GM10248 (cell line): ENCODE measurements around the gene MRPL37.

Source experiments
- CTCF ChIA-PET: fragments of 300-600 bp; sonication (Branson Sonifier 250); formaldehyde crosslinking; extraction: SDS; loops from one replicate; lab custom pipeline; 2021; ENCODE audit warnings: antibody characterized with exemption; lab: Yijun Ruan, JAX
- POLR2A ChIA-PET: fragments of 350-650 bp; sonication (Branson Sonifier 250); formaldehyde crosslinking; extraction: SDS; loops from one replicate; lab custom pipeline; 2020; ENCODE audit warnings: antibody characterized with exemption; lab: Yijun Ruan, JAX
- DNase-seq: peaks from one replicate; pipeline ENCODE4 v3.0.0; 2012; ENCODE audit errors: extremely low spot score
- TF ChIP-seq, protein P1 (sequence below): IDR thresholded peaks from 2 replicates; pipeline ENCODE4 v1.5.1; 2012; ENCODE audit warnings: mild to moderate bottlenecking, low read depth; ENCODE audit errors: extremely low read depth, missing control alignments, control extremely low read depth

MRPL37 gene

DNA sequence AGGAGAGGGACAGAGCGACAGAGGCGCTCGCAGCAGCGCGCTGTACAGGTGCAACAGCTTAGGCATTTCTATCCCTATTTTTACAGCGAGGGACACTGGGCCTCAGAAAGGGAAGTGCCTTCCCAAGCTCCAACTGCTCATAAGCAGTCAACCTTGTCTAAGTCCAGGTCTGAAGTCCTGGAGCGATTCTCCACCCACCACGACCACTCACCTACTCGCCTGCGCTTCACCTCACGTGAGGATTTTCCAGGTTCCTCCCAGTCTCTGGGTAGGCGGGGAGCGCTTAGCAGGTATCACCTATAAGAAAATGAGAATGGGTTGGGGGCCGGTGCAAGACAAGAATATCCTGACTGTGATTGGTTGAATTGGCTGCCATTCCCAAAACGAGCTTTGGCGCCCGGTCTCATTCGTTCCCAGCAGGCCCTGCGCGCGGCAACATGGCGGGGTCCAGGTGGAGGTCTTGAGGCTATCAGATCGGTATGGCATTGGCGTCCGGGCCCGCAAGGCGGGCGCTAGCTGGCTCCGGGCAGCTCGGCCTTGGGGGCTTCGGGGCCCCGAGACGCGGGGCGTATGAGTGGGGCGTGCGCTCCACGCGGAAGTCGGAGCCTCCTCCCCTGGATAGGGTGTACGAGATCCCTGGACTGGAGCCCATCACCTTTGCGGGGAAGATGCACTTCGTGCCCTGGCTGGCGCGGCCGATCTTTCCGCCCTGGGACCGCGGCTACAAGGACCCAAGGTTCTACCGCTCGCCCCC lies at the start of gene MRPL37, which contains the start of gene CYB5RL:
Gene MRPL37 (plus strand): TSS at position 403 of the 754 bp plus-strand sequence. CDS start 77 bp downstream, at position 480.
Gene CYB5RL (minus strand): TSS at position 266 of the 754 bp plus-strand sequence. CDS start 4,414 bp downstream, outside the sequence.
- TF ChIP-seq, protein P1, sequence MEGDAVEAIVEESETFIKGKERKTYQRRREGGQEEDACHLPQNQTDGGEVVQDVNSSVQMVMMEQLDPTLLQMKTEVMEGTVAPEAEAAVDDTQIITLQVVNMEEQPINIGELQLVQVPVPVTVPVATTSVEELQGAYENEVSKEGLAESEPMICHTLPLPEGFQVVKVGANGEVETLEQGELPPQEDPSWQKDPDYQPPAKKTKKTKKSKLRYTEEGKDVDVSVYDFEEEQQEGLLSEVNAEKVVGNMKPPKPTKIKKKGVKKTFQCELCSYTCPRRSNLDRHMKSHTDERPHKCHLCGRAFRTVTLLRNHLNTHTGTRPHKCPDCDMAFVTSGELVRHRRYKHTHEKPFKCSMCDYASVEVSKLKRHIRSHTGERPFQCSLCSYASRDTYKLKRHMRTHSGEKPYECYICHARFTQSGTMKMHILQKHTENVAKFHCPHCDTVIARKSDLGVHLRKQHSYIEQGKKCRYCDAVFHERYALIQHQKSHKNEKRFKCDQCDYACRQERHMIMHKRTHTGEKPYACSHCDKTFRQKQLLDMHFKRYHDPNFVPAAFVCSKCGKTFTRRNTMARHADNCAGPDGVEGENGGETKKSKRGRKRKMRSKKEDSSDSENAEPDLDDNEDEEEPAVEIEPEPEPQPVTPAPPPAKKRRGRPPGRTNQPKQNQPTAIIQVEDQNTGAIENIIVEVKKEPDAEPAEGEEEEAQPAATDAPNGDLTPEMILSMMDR = no peak
- peak; percentile 98 for DNase-seq
- ChIA-PET CTCF (interaction anchor here (0.8 to 2.5 kb wide), 5 partner anchors 10 to 517 kb away, joined by 3 to 9 read pairs (median 6); no protein-coding TSS in a partner anchor), POLR2A (interaction anchor here (1.1 kb wide), 1 partner anchor 255 kb away, joined by 4 read pairs; the partner anchor contains the start of gene IFT25)

- no peak for DNase-seq
- ChIA-PET CTCF (no interaction called here), POLR2A (no interaction called here)
- TF ChIP-seq, protein P1 = no peak
Observed at GRCh38 chr1:54151013-54151412, 49.0 kb upstream of the MRPL37 start.

- CTCF ChIA-PET = interaction anchor here (1.5 kb wide), 1 partner anchor 21 kb away, joined by 3 read pairs; no protein-coding TSS in a partner anchor
Observed at GRCh38 chr1:54152696-54153095, 47.3 kb upstream of the MRPL37 start, which contains the start of gene CDCP2. CDCP2 (minus strand) TSS chr1:54153000; CDS start chr1:54152922, 78 bp downstream.

DNA sequence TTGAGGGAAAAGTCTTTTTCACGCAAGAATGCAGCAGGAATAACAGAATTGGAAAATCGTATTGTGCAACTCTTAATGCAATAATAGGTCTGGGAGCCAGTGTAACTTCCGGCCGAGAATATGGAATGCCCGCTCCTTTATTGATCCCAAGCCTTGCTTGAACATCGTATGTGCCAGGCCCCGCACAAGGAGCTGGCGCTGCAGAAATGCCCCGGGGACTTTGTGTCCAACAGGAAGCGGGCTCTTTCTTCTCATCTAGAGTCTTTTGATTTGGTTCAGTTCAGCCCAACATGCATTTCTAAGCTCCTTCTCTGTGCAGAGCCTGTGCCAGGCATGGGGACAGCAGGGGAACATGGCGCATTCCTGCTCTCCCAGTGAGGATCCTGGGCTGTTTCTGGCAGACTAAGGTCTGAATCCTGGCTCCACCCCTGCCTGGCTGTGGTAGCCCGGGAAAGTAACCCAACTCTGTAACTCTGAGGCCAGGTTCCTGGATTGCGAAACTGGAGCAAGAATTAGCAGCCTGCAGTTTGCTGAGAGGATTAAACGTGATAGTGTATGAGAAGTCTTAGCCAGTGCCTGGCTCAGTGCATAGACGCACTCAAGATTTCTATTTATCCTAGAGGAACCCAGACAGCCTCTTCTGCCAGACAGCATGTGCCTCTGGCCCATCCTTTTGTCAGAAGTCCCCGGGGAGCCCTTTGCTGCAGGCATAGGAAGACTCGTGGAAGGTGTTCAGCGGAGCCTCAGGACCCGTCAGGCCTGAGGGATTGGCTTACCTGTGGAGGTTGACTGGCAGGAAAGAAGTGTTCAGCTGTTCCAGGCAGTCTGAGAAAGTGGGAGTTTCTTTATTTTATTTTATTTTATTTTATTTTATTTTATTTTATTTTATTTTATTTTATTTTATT lies 46.2 kb upstream of the MRPL37 start:
- TF ChIP-seq, protein P1 = no peak
- DNase-seq = no peak
- ChIA-PET CTCF (interaction anchor here (1.3 to 1.5 kb wide), 2 partner anchors 22 to 40 kb away, joined by 3 read pairs; no protein-coding TSS in a partner anchor), POLR2A (no interaction called here)

More at GRCh38 chr1:54152696-54153095, 47.3 kb upstream of the MRPL37 start, which contains the start of gene CDCP2:
- TF ChIP-seq, protein P1 = no peak
- DNase-seq = no peak
- POLR2A ChIA-PET = no interaction called here

DNA sequence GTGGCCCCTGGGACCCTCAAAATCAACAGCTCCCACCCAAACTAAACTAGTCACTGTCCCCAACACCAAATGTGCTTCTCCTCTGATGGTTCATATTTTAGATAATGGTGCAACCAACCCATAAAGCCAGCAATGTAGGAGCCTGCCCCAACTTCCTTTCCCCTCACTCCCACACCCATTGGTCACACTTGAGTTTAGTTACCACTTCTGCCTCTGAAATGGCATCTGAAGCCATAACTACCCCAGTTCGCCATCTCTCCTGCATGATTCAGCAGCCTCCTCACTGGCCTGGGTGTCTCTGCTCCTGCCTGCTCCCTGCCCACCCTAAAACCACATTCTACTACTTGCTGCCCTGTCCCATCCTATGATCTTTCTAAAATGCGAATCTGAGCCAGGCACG lies 43.8 kb upstream of the MRPL37 start:
- CTCF ChIA-PET = no interaction called here
- TF ChIP-seq, protein P1 = no peak
- POLR2A ChIA-PET = no interaction called here
- DNase-seq = no peak

- POLR2A ChIA-PET = no interaction called here
- no peak for DNase-seq
- TF ChIP-seq, protein P1 = no peak
- CTCF ChIA-PET = no interaction called here
Observed at GRCh38 chr1:54156986-54157385, 43.0 kb upstream of the MRPL37 start.
